Activated naive CD8-positive, alpha-beta T cell treated with anti-CD3 and anti-CD28 coated beads, Interleukin-2, amount 50 U/mL, for 24 hours (primary cell): ENCODE data around the gene KCNJ11.

Experiments
- ATAC-seq: fragments of 150-1000 bp; cut with Tn5 transposase; one replicate; pipeline ENCODE4 v1.10.0; 2021
- DNase-seq: peaks from one replicate; pipeline ENCODE4 v3.0.0; 2021
- H3K27ac Mint-ChIP-seq: one replicate; pipeline ENCODE4 v1.8.0; 2021; ENCODE audit warnings: mild to moderate bottlenecking, mixed read lengths
- H3K27me3 Mint-ChIP-seq: one replicate; pipeline ENCODE4 v1.8.0; 2021; ENCODE audit warnings: mixed read lengths
- H3K36me3 Mint-ChIP-seq: one replicate; pipeline ENCODE4 v1.8.0; 2021; ENCODE audit warnings: low read depth, mixed read lengths
- H3K4me1 Mint-ChIP-seq: one replicate; pipeline ENCODE4 v1.8.0; 2021; ENCODE audit warnings: mixed read lengths
- H3K4me3 Mint-ChIP-seq: one replicate; pipeline ENCODE4 v1.8.0; 2021; ENCODE audit warnings: mild to moderate bottlenecking, moderate library complexity, mixed read lengths
- H3K9me3 Mint-ChIP-seq: one replicate; pipeline ENCODE4 v1.8.0; 2021; ENCODE audit warnings: mixed read lengths

The KCNJ11 gene

GRCh38 chr11:17401841-17402240 lies 13.4 kb upstream of the KCNJ11 start:
- no peak overlapping the region for H3K4me3 Mint-ChIP-seq
- H3K27me3 Mint-ChIP-seq = no peaks in the 10 kb centered on the region
- H3K4me1 Mint-ChIP-seq = peaks cover 6% of the 10 kb centered on the region
- DNase-seq (no peak), ATAC-seq (no peak)
- H3K36me3 Mint-ChIP-seq = no peaks in the 10 kb centered on the region
- H3K9me3 Mint-ChIP-seq = no peaks in the 10 kb centered on the region
- no peak overlapping the region for H3K27ac Mint-ChIP-seq

DNA sequence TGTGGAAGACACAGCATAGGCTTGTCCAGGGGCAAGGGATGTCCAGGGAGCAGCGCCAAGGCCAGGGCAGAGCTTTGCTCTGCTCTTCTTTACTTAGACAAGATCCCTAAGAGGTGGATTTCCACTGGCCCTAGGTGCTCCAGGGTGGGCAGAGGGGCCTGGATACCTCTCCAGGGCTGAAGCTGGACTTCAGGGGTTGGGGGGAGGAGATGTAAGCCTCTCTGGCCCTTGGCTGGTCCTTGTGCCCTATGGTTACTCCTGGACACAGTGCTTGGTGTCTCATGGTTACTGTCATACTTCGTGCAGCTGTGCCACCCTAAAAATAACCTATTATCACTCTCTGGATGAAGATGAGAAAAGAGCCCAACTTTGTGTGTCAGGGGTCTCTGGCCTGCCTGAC lies 12.9 kb upstream of the KCNJ11 start:
- Mint-ChIP-seq H3K9me3 (no peaks in the 10 kb centered on the region), H3K36me3 (no peaks in the 10 kb centered on the region), H3K27ac (no peak overlapping the region), H3K4me1 (peaks cover 6% of the 10 kb centered on the region), H3K27me3 (no peaks in the 10 kb centered on the region), H3K4me3 (no peak overlapping the region)
- DNase-seq (no peak), ATAC-seq (no peak)

DNA sequence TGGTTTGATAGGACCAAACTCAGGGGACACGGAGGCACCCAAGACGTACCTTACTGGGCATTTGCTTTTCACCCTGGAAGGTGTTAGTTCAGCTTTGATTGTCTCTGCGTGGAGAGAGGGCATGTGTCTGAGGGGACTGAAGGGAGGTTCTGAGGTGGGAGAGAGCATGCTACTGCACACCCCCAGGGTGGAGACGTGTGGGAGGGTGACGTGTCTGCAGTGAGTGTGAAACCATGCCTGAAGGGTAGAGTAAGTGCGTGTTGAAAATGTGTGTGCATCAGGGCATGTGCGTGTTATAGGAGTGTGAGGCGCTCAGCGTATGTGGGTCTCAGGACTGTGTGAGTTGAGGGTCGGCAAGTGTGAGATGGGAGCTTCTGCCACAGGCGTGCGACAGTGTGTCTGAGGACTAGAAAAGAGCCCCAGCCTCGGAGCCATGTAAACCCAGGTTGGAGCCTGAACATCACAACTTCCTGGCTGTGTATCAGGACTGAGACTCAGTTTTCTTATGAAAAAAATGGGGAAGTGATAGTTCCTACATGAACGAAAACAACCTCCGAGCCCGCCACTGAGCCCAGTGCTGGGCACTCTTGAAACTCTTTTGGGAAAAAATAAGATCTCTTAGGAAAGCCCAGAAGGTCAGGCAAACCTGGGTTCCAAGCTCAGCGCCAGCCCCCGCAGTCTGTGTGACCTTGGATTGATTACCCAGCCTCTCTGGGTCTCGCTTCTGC lies 11.8 kb upstream of the KCNJ11 start:
- Mint-ChIP-seq H3K36me3 (no peaks in the 10 kb centered on the region), H3K9me3 (no peaks in the 10 kb centered on the region), H3K27ac (no peak overlapping the region), H3K27me3 (no peaks in the 10 kb centered on the region), H3K4me1 (peaks cover 6% of the 10 kb centered on the region), H3K4me3 (no peak overlapping the region)
- ATAC-seq (no peak), DNase-seq (no peak)

GRCh38 chr11:17399236-17399635 lies 10.8 kb upstream of the KCNJ11 start:
- H3K4me1 Mint-ChIP-seq = peaks cover 6% of the 10 kb centered on the region
- H3K27ac Mint-ChIP-seq = no peak overlapping the region
- ATAC-seq = no peak

GRCh38 chr11:17397311-17398002 lies 9.0 kb upstream of the KCNJ11 start:
- ATAC-seq = no peak
- H3K4me1 Mint-ChIP-seq = peaks cover 6% of the 10 kb centered on the region
- H3K9me3 Mint-ChIP-seq = no peaks in the 10 kb centered on the region
- no peaks in the 10 kb centered on the region for H3K36me3 Mint-ChIP-seq
- H3K27ac Mint-ChIP-seq = no peak overlapping the region
- no peak overlapping the region for H3K4me3 Mint-ChIP-seq
- H3K27me3 Mint-ChIP-seq = no peaks in the 10 kb centered on the region
- no peak for DNase-seq

More at GRCh38 chr11:17399236-17399635, 10.8 kb upstream of the KCNJ11 start:
- no peaks in the 10 kb centered on the region for H3K27me3 Mint-ChIP-seq
- no peaks in the 10 kb centered on the region for H3K36me3 Mint-ChIP-seq
- no peak for DNase-seq
- no peak overlapping the region for H3K4me3 Mint-ChIP-seq
- H3K9me3 Mint-ChIP-seq = no peaks in the 10 kb centered on the region

GRCh38 chr11:17396598-17397310 lies 8.3 kb upstream of the KCNJ11 start:
- Mint-ChIP-seq H3K27me3 (no peaks in the 10 kb centered on the region), H3K9me3 (no peaks in the 10 kb centered on the region), H3K4me3 (no peak overlapping the region), H3K36me3 (no peaks in the 10 kb centered on the region), H3K4me1 (peaks cover 6% of the 10 kb centered on the region), H3K27ac (no peak overlapping the region)
- DNase-seq (no peak), ATAC-seq (no peak)

GRCh38 chr11:17395978-17396377 lies 7.5 kb upstream of the KCNJ11 start:
- Mint-ChIP-seq H3K36me3 (no peaks in the 10 kb centered on the region), H3K27ac (no peak overlapping the region), H3K4me3 (no peak overlapping the region), H3K9me3 (no peaks in the 10 kb centered on the region), H3K4me1 (peaks cover 5% of the 10 kb centered on the region), H3K27me3 (no peaks in the 10 kb centered on the region)
- DNase-seq (no peak), ATAC-seq (no peak)

DNA sequence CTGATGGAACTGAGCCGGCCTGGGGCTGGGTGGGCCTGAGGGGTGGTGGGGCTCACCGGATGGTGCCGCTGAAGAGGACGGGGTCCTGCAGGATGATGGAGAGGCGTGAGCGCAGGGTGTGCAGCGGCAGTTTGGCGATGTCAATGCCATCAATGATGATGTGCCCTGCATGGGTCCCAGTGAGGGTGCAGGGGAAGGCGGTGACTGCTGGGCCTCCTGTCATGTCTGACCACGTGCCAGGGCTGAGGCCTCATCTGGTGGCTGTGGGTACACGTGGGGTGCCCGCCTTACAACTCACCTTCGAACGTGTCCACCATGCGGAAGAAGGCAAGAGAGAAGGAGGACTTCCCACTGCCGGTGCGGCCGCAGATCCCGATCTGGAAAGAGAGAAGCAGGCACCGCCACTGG lies 7.1 kb upstream of the KCNJ11 start:
- Mint-ChIP-seq H3K9me3 (no peaks in the 10 kb centered on the region), H3K27me3 (no peaks in the 10 kb centered on the region), H3K36me3 (no peaks in the 10 kb centered on the region), H3K4me1 (peaks cover 2% of the 10 kb centered on the region), H3K27ac (no peak overlapping the region), H3K4me3 (no peak overlapping the region)
- ATAC-seq (no peak), DNase-seq (no peak)

DNA sequence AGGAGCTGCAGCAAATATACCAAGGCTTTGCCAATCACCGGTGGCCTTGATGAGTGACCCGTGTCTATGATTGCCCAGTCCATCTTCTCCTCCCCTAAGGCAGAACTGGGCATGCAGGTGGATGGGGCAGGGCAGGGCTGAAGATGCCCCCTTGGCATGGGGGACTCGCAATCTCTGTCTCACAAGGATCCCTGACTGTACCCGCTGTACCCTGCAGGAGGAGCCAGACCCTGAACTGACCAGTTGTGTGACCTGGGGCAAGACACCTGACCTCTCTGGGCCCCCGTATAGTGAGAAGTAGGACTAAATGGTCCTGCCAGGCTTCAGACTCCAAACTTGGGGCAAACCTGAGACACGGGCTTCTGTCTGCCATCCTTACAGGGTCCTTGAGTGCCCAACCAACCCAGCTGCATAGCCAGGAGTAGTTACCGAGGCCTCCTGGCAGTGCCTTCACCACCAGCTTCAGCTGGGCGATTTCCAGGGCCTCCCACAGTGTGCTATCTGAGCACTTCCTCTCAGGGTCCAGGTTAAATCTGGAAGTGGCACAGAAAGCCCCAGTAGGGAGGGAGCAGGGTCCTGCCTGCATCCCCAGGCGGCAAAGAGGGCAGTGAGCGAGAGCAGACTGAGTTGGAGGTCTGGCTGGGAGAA lies 6.4 kb upstream of the KCNJ11 start:
- no peaks in the 10 kb centered on the region for H3K36me3 Mint-ChIP-seq
- no peak overlapping the region for H3K4me3 Mint-ChIP-seq
- DNase-seq (no peak), ATAC-seq (no peak)
- peaks cover 3% of the 10 kb centered on the region for H3K4me1 Mint-ChIP-seq
- no peak overlapping the region for H3K27ac Mint-ChIP-seq
- H3K27me3 Mint-ChIP-seq = no peaks in the 10 kb centered on the region
- H3K9me3 Mint-ChIP-seq = no peaks in the 10 kb centered on the region

- no peaks in the 10 kb centered on the region for H3K9me3 Mint-ChIP-seq
- ATAC-seq = no peak
- no peak for DNase-seq
- no peak overlapping the region for H3K27ac Mint-ChIP-seq
- no peak overlapping the region for H3K4me3 Mint-ChIP-seq
- no peaks in the 10 kb centered on the region for H3K27me3 Mint-ChIP-seq
- H3K36me3 Mint-ChIP-seq = no peaks in the 10 kb centered on the region
- H3K4me1 Mint-ChIP-seq = peaks cover 5% of the 10 kb centered on the region
These were observed 5.0 kb upstream of the KCNJ11 start for GRCh38 chr11:17393472-17393871.

DNA sequence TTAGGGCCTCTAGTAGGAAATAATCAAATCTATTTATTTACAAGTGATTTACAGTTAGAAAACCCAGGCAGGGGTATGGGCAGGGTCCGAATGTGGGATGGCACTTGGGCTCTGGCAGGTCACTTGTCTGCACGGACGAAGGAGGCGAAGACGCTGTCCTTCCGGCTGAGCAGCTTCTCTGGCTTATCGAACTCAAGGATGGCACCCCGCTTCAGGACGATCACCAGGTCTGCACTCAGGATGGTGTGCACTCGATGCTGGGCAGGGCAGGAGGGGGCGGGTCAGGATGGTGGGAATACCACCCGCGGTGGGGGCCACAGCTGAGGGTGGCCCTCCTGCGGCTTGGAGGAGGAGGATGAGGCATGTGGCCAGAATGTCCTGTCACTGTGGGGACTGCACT lies 4.4 kb upstream of the KCNJ11 start:
- Mint-ChIP-seq H3K27me3 (no peaks in the 10 kb centered on the region), H3K4me1 (peaks cover 5% of the 10 kb centered on the region), H3K36me3 (no peaks in the 10 kb centered on the region), H3K4me3 (no peak overlapping the region), H3K27ac (no peak overlapping the region), H3K9me3 (no peaks in the 10 kb centered on the region)
- ATAC-seq = no peak
- DNase-seq = no peak

DNA sequence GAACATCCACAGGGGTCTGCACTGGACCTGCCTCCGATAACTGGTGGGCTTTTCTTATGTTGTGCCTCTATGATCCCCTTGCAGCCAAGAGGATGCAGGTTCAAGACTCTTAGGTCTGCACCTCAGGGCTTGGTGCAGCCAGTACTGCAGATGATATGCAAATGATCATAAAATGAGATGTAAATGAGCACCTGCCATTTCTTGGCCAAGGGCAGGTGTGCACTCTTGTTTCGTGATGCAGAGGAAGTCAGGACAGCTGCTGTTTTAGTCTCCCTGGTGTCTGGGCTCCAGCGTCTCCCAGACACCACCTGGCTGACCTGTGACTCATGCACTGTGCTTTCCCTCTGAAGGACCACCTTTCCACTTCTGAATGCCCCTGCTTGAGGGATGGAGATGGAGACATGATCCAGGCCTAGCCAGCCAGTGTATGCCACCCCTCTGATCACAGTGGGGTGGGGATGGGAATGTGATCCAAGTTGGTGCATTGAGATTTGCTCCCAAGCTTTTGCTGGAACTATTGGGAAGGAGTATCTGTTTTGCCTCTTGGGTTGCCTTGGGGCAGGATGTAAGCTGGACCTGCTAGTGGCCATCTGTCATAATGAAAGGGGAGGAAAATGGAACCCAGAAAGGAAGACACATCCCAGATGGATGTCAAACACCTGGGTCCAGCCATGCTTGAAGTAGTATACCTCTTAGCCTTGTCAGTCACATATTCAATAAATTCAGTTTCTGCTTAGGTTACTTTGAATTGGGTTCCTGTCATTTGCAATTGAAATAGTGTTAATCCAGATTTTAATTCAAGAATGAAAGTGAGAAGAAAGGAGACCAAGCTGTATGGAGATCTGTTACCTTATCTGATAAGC lies 3.3 kb upstream of the KCNJ11 start:
- Mint-ChIP-seq H3K4me1 (peaks cover 7% of the 10 kb centered on the region), H3K27me3 (peaks cover 3% of the 10 kb centered on the region), H3K4me3 (no peak overlapping the region), H3K27ac (no peak overlapping the region), H3K9me3 (no peaks in the 10 kb centered on the region), H3K36me3 (no peaks in the 10 kb centered on the region)
- no peak for ATAC-seq
- DNase-seq = no peak

- Mint-ChIP-seq H3K4me1 (peaks cover 7% of the 10 kb centered on the region), H3K4me3 (peak overlapping the region; percentile 65), H3K27me3 (peaks cover 3% of the 10 kb centered on the region), H3K9me3 (no peaks in the 10 kb centered on the region), H3K36me3 (no peaks in the 10 kb centered on the region), H3K27ac (no peak overlapping the region)
- ATAC-seq = no peak
- no peak for DNase-seq
These were observed 1.6 kb upstream of the KCNJ11 start for GRCh38 chr11:17389957-17390649.
